Measurements from ENCODE around the gene RNFT2.

Gene RNFT2

GRCh38 chr12:116835484-116835883 is 97.4 kb downstream of the RNFT2 start:
- no peak for DNase-seq (ENCODE audit: low read depth)

GRCh38 chr12:116837097-116837496 is 99.0 kb downstream of the RNFT2 start:
- DNase-seq (ENCODE audit: low read depth), result no peak

- no peak for DNase-seq (ENCODE audit: low read depth)
Observed at GRCh38 chr12:116838365-116838764, 100.2 kb downstream of the RNFT2 start.

GRCh38 chr12:116839287-116839830 is 101.2 kb downstream of the RNFT2 start:
- DNase-seq (ENCODE audit: low read depth), result no peak

- DNase-seq (ENCODE audit: low read depth), result no peak
Observed at GRCh38 chr12:116843085-116843484, 105.0 kb downstream of the RNFT2 start.

GRCh38 chr12:116849216-116849615 is 111.1 kb downstream of the RNFT2 start:
- no peak for DNase-seq (ENCODE audit: low read depth)

- no peak for DNase-seq (ENCODE audit: low read depth)
Observed at GRCh38 chr12:116852303-116852702, 114.2 kb downstream of the RNFT2 start.

- no peak for DNase-seq (ENCODE audit: low read depth)
Observed at GRCh38 chr12:116853507-116853906, 115.4 kb downstream of the RNFT2 start.

GRCh38 chr12:116855744-116856470 is 117.8 kb downstream of the RNFT2 start:
- DNase-seq (ENCODE audit: low read depth), result no peak

GRCh38 chr12:116856729-116857128 is 118.6 kb downstream of the RNFT2 start:
- no peak for DNase-seq (ENCODE audit: low read depth)

GRCh38 chr12:116859079-116859478 is 121.0 kb downstream of the RNFT2 start:
- DNase-seq (ENCODE audit: low read depth), result no peak

GRCh38 chr12:116860263-116860662 is 122.1 kb downstream of the RNFT2 start:
- DNase-seq (ENCODE audit: low read depth), result no peak

GRCh38 chr12:116861320-116861719 is 123.2 kb downstream of the RNFT2 start:
- no peak for DNase-seq (ENCODE audit: low read depth)

GRCh38 chr12:116862167-116862566 is 124.1 kb downstream of the RNFT2 start:
- no peak for DNase-seq (ENCODE audit: low read depth)

GRCh38 chr12:116863275-116863767 is 125.2 kb downstream of the RNFT2 start:
- DNase-seq (ENCODE audit: low read depth), result no peak

GRCh38 chr12:116864371-116865160 is 126.5 kb downstream of the RNFT2 start:
- DNase-seq (ENCODE audit: low read depth), result no peak

GRCh38 chr12:116867523-116867922 is 129.4 kb downstream of the RNFT2 start:
- DNase-seq (ENCODE audit: low read depth), result no peak

- no peak for DNase-seq (ENCODE audit: low read depth)
Observed at GRCh38 chr12:116870306-116870705, 132.2 kb downstream of the RNFT2 start.

GRCh38 chr12:116874324-116874995 is 136.3 kb downstream of the RNFT2 start:
- DNase-seq (ENCODE audit: low read depth), result no peak

- DNase-seq (ENCODE audit: low read depth), result no peak
Observed at GRCh38 chr12:116876151-116876869, 138.2 kb downstream of the RNFT2 start.

- no peak for DNase-seq (ENCODE audit: low read depth)
Observed at GRCh38 chr12:116878567-116879508, 140.7 kb downstream of the RNFT2 start.

All from stimulated activated CD8-positive, alpha-beta memory T cell treated with anti-CD3 and anti-CD28 coated beads, Interleukin-15, amount 100 ng/mL, for 24 hours (primary cell).